Thyroid gland (tissue), 4 donors: ENCODE results near the gene SH3RF3. TPM values are rescaled to one million over a fixed set of nuclear protein-coding genes. Genes with fewer than 3 reads are reported as not detected.

Experiments used
- DNase-seq, 2 donors: peaks; one replicate each; pipeline ENCODE4 v3.0.0-alpha.2; 2019
- H3K27ac ChIP-seq, 3 donors: fragments of 200-600 bp; sonication (generic); 1 replicate in 2 of 3; 2 replicates in 1 of 3; pipeline ENCODE4 v1.5.1; 2016 to 2019; ENCODE audit warnings: mild to moderate bottlenecking in 1 of 3, moderate library complexity in 1 of 3
- H3K27me3 ChIP-seq: fragments of 200-600 bp; sonication (generic); one replicate; pipeline ENCODE4 v1.5.1; 2019
- H3K36me3 ChIP-seq, 2 donors: fragments of 200-600 bp; sonication (generic); one replicate each; pipeline ENCODE4 v1.5.1; 2016 to 2019
- H3K4me1 ChIP-seq, 2 donors: fragments of 200-600 bp; sonication (generic); one replicate each; pipeline ENCODE4 v1.5.1; 2017 to 2019
- H3K4me3 ChIP-seq, 3 donors: fragments of 200-600 bp; sonication (generic); replicated peaks in 1 of 3; 1 replicate in 2 of 3; 2 replicates in 1 of 3; pipeline ENCODE4 v1.5.1; 2016; ENCODE audit warnings: mild to moderate bottlenecking in 1 of 3
- H3K9me3 ChIP-seq: fragments of 200-600 bp; sonication (generic); one replicate; pipeline ENCODE4 v1.5.1; 2017
- CTCF ChIP-seq, 6 experiments: fragments of 200-600 bp in 3 of 6; fragments of 450-650 bp in 3 of 6; sonication (generic) in 3 of 6; IDR thresholded peaks; one replicate each; pipeline ENCODE4 v1.5.1; 2016 to 2019; ENCODE audit warnings: antibody characterized with exemption in 6 of 6, mild to moderate bottlenecking in 2 of 6, inconsistent platforms in 1 of 6, moderate library complexity in 1 of 6
- POLR2A ChIP-seq, 2 donors: fragments of 450-650 bp; IDR thresholded peaks; one replicate each; pipeline ENCODE4 v1.6.1; 2017; ENCODE audit warnings: antibody characterized with exemption in 2 of 2, mild to moderate bottlenecking in 2 of 2, moderate library complexity in 1 of 2
- WGBS, 2 donors: methylation state at CpG; one replicate each; pipeline ENCODE4 v1.1.5; 2017; 5-methylcytosine and 5-hydroxymethylcytosine counted together
- intact Hi-C: fragments of 100-400 bp; cut with DNase I; formaldehyde crosslinking; loops from one replicate; pipeline ENCODE4 v1.15.1; 2023
- total RNA-seq, 4 donors: library from RNA; depleted of rRNA; stranded (reverse); fragments of >200 nt; gene quantifications; one replicate each; pipeline ENCODE4 v1.2.3, GENCODE V29; 2016

SH3RF3 gene
- total RNA-seq, 4 donors from 2014 or later = 2.1 to 7.4 (median 2.8) TPM

- DNase-seq = no peak
- H3K9me3 ChIP-seq = no peaks in the 10 kb centered on the region
- peaks cover 6 to 11% of the 10 kb centered on the region in 2 donors for H3K4me1 ChIP-seq
- H3K27me3 ChIP-seq = no peaks in the 10 kb centered on the region
- no peak overlapping the region for H3K27ac ChIP-seq
- TF ChIP-seq CTCF (IDR thresholded peaks at IDR 0.05) = no peak
- no peak for TF ChIP-seq POLR2A (IDR thresholded peaks at IDR 0.05)
- WGBS, 2 donors = 83 to 87% methylated on average over 7 of the region's 7 CpGs
- intact Hi-C loops = no loop called here
- H3K4me3 ChIP-seq = no peak overlapping the region
- H3K36me3 ChIP-seq = no peaks in the 10 kb centered on the region
These were observed 286.6 kb downstream of the SH3RF3 start for GRCh38 chr2:109415581-109416013.

- WGBS, 2 donors = 96 to 97% methylated on average over 10 of the region's 10 CpGs
- Histone ChIP-seq H3K36me3 (no peaks in the 10 kb centered on the region), H3K4me3 (no peak overlapping the region), H3K27ac (no peak overlapping the region), H3K27me3 (no peaks in the 10 kb centered on the region), H3K9me3 (no peaks in the 10 kb centered on the region), H3K4me1 (peaks cover 11 to 33% of the 10 kb centered on the region in 2 donors)
- no peak for TF ChIP-seq POLR2A (IDR thresholded peaks at IDR 0.05)
- no peak for TF ChIP-seq CTCF (IDR thresholded peaks at IDR 0.05)
- intact Hi-C loops = no loop called here
- DNase-seq = no peak
These were observed 288.8 kb downstream of the SH3RF3 start for GRCh38 chr2:109417701-109418335.

GRCh38 chr2:109418716-109419115 is 289.7 kb downstream of the SH3RF3 start:
- H3K27ac ChIP-seq = no peak overlapping the region
- H3K27me3 ChIP-seq = no peaks in the 10 kb centered on the region
- no peaks in the 10 kb centered on the region for H3K36me3 ChIP-seq
- H3K4me1 ChIP-seq = peaks cover 11 to 36% of the 10 kb centered on the region in 2 donors
- intact Hi-C loops = no loop called here
- 93 to 97% methylated on average over 7 of the region's 7 CpGs for WGBS, 2 donors
- no peaks in the 10 kb centered on the region for H3K9me3 ChIP-seq
- TF ChIP-seq CTCF (IDR thresholded peaks at IDR 0.05) (no peak), POLR2A (IDR thresholded peaks at IDR 0.05) (no peak)
- no peak overlapping the region for H3K4me3 ChIP-seq
- no peak for DNase-seq

- Histone ChIP-seq H3K27ac (no peak overlapping the region), H3K9me3 (no peaks in the 10 kb centered on the region), H3K27me3 (no peaks in the 10 kb centered on the region), H3K4me1 (peaks cover 11 to 36% of the 10 kb centered on the region in 2 donors), H3K36me3 (no peaks in the 10 kb centered on the region), H3K4me3 (no peak overlapping the region)
- WGBS, 2 donors = 89 to 92% methylated on average over 14 to 15 of the region's 15 CpGs
- intact Hi-C loops = no loop called here
- TF ChIP-seq CTCF (IDR thresholded peaks at IDR 0.05) (no peak), POLR2A (IDR thresholded peaks at IDR 0.05) (no peak)
- no peak for DNase-seq
These were observed 290.3 kb downstream of the SH3RF3 start for GRCh38 chr2:109419171-109419756.

- Histone ChIP-seq H3K4me1 (peaks cover 11 to 36% of the 10 kb centered on the region in 2 donors), H3K9me3 (no peaks in the 10 kb centered on the region), H3K36me3 (no peaks in the 10 kb centered on the region), H3K27me3 (no peaks in the 10 kb centered on the region), H3K27ac (peak overlapping the region; percentile 63 to 82 (median 75)), H3K4me3 (no peak overlapping the region)
- DNase-seq = no peak
- no peak for TF ChIP-seq CTCF (IDR thresholded peaks at IDR 0.05)
- TF ChIP-seq POLR2A (IDR thresholded peaks at IDR 0.05) = no peak
- 90 to 94% methylated on average over 5 of the region's 5 CpGs for WGBS, 2 donors
- intact Hi-C loops = no loop called here
These were observed 291.0 kb downstream of the SH3RF3 start for GRCh38 chr2:109419960-109420370.
